Small intestine (tissue), 7 donors: ENCODE results near the gene DNAJB2. TPM values are rescaled to one million over a fixed set of nuclear protein-coding genes. Genes with fewer than 3 reads are reported as not detected.

Source experiments
- DNase-seq, 2 donors: peaks; one replicate each; pipeline versions ENCODE4 v3.0.0 to v3.0.0-alpha.2; 2013
- FAIRE-seq: peaks from 2 replicates; lab custom pipeline; 2012; peaks lifted over from hg19 to GRCh38; lab: Jason Lieb, UNC
- H3K27ac ChIP-seq, 3 donors: one replicate each; pipeline ENCODE4 v1.5.1; 2013; ENCODE audit warnings: low read length in 2 of 3, mild to moderate bottlenecking in 2 of 3, control low read depth in 1 of 3, inconsistent platforms in 1 of 3, low read depth in 1 of 3, moderate library complexity in 1 of 3
- H3K27me3 ChIP-seq, 3 donors: one replicate each; pipeline ENCODE4 v1.6.1; 2013; ENCODE audit warnings: low read length in 3 of 3, inconsistent platforms in 1 of 3; ENCODE audit not compliant: control insufficient read depth in 3 of 3, insufficient read depth in 3 of 3
- H3K36me3 ChIP-seq, 3 donors: one replicate each; pipeline ENCODE4 v1.6.1; 2013; ENCODE audit warnings: low read length in 3 of 3, inconsistent platforms in 1 of 3, low read depth in 1 of 3, mild to moderate bottlenecking in 1 of 3, moderate library complexity in 1 of 3; ENCODE audit not compliant: control insufficient read depth in 3 of 3, insufficient read depth in 2 of 3
- H3K4me1 ChIP-seq, 3 donors: one replicate each; pipeline ENCODE4 v1.6.1; 2013; ENCODE audit warnings: low read length in 2 of 3, inconsistent platforms in 1 of 3, low read depth in 1 of 3, mild to moderate bottlenecking in 1 of 3, moderate library complexity in 1 of 3; ENCODE audit not compliant: control insufficient read depth in 3 of 3, insufficient read depth in 2 of 3
- H3K4me3 ChIP-seq, 3 donors: one replicate each; pipeline ENCODE4 v1.5.1; 2013; ENCODE audit warnings: low read length in 3 of 3, control low read depth in 1 of 3, inconsistent platforms in 1 of 3, low read depth in 1 of 3, mild to moderate bottlenecking in 1 of 3, moderate library complexity in 1 of 3
- H3K9me3 ChIP-seq, 2 donors: one replicate each; pipeline ENCODE4 v1.6.1; 2013; ENCODE audit warnings: low read depth in 1 of 2, low read length in 1 of 2; ENCODE audit not compliant: control insufficient read depth in 2 of 2, insufficient read depth in 1 of 2
- WGBS, 3 donors: extraction: QIAGEN DNeasy Blood & Tissue Kit; methylation state at CpG; one replicate each; pipeline ENCODE4 v1.1.7; 2013; 5-methylcytosine and 5-hydroxymethylcytosine counted together
- polyA plus RNA-seq, 4 donors: library from polyadenylated mRNA; stranded (reverse) in 3 of 4; unstranded in 1 of 4; fragments of 200-250 nt in 3 of 4; fragments of 120-200 nt in 1 of 4; gene quantifications; one replicate each; pipeline versions ENCODE4 v1.2.1 to v1.2.3, GENCODE V29; 2013
- donor health status: healthy with polysubstance abuse.
- donor health status: control.
- donor health status: control.
- donor health status: Bipolar disorder and iron deficiency.
- donor health status: healthy.

The DNAJB2 gene
- polyA plus RNA-seq, 4 donors, result 43.3 to 65.8 (median 57.7) TPM

DNA sequence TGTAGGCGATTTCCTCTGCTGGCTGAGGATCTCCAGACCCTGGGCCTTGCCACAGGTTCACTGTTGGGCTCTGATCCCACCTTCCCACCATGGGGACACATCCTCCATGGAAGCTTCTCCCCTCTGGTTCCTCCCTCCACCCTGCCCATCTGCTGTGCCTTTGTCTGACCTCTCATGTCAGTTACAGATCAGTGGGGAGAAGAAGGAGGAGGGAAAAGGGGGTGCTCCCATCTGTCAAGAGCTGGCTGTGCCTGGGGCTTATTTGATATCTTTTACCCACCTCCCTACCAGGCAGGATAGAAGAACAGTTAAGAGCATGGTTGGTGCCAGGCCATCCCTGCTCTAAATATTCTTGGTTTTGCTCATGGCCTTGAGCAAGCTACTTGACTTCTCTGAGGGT lies 12.3 kb upstream of the DNAJB2 start:
- Histone ChIP-seq H3K36me3 (no peaks in the 10 kb centered on the region), H3K27ac (no peak overlapping the region), H3K27me3 (no peaks in the 10 kb centered on the region), H3K4me1 (peaks cover 0 to 14% (median 0%) of the 10 kb centered on the region in 3 donors), H3K4me3 (no peak overlapping the region), H3K9me3 (no peaks in the 10 kb centered on the region)
- WGBS, 3 donors, result 89 to 100% (median 93%) methylated on average over 1 of the region's 1 CpG
- FAIRE-seq (no peak), DNase-seq (no peak)

DNA sequence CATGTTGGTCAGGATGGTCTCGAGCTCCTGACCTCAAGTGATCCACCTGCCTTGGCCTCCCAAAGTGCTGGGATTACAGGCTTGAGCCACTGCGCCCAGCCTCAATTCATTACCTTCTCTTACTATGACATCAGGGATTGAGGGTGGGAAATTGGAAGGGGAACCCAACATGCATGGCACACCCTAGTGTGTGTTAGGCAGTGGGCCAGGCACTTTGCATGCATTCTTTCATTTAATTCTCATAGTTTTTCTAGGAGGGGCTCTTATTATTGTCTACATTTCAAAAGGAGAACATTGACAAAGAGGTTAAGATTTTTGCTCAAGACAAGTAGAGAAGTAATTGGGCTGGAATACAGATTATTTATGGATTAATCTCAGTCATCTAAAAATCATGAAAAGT lies 10.9 kb upstream of the DNAJB2 start:
- WGBS, 3 donors, result 90 to 96% (median 93%) methylated on average over 2 of the region's 2 CpGs
- DNase-seq, result no peak

DNA sequence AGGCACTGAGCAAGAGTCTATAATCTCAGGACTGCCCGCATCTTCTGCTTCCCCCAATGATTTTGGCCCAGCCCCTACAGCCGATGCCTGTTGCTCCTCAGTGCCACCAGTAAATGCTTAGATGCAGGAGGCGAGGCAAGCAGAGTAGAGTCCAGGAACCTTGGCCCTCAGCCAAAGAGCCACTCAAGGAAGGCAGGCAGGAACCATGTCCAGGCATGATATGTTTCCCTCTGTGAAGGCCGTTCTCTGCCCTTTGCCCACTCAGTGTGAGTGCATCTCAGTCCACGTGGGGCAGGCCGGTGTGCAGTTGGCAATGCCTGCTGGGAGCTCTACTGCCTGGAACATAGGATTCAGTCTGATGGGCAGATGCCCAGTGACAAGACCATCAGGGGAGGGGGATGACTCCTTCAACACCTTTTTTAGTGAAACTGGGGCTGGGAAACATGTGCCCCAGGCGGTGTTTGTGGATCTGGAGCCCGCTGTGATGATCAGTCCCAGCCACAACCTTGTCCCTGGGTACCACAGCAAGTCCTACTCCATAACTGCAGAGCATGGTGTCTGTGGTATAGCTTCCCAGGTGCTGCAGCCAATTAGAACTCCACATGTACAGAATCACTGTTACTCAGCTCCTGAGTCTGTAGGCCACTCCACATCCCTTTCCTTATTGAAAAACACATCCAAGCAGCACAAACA lies 9.7 kb upstream of the DNAJB2 start:
- peak; percentile 88 to 98 for DNase-seq
- H3K4me3 ChIP-seq, result no peak overlapping the region
- 25 to 53% (median 29%) methylated on average over 8 of the region's 8 CpGs for WGBS, 3 donors
- H3K4me1 ChIP-seq, result peaks cover 0 to 14% (median 0%) of the 10 kb centered on the region in 3 donors
- H3K9me3 ChIP-seq, result no peaks in the 10 kb centered on the region
- FAIRE-seq, result no peak
- H3K27ac ChIP-seq, result peak overlapping the region in 2 of 3 donors; percentile 19 to 25
- no peaks in the 10 kb centered on the region for H3K36me3 ChIP-seq
- H3K27me3 ChIP-seq, result no peaks in the 10 kb centered on the region

More for the DNA sequence above, 10.9 kb upstream of the DNAJB2 start:
- Histone ChIP-seq H3K36me3 (no peaks in the 10 kb centered on the region), H3K4me3 (no peak overlapping the region), H3K9me3 (no peaks in the 10 kb centered on the region), H3K27me3 (no peaks in the 10 kb centered on the region), H3K4me1 (peaks cover 0 to 14% (median 0%) of the 10 kb centered on the region in 3 donors), H3K27ac (no peak overlapping the region)
- FAIRE-seq, result no peak

DNA sequence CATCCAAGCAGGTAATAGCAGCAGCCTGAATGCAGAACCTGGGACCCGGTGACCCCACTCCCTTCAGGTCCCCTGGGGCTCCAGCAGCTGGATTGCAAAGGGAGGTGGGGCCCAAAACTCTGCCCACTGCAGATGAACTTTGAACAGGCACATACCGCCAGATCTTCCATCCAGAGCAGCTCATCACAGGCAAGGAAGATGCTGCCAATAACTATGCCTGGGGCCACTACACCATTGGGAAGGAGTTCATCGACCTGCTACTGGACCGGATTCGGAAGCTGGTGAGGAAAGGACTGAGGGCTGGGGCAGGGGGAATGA lies 9.2 kb upstream of the DNAJB2 start:
- 38 to 76% (median 55%) methylated on average over 5 of the region's 5 CpGs for WGBS, 3 donors
- H3K27ac ChIP-seq, result peak overlapping the region in 1 of 3 donors; percentile 25
- no peaks in the 10 kb centered on the region for H3K27me3 ChIP-seq
- H3K4me1 ChIP-seq, result peaks cover 0 to 14% (median 0%) of the 10 kb centered on the region in 3 donors
- FAIRE-seq, result no peak
- no peak for DNase-seq
- no peak overlapping the region for H3K4me3 ChIP-seq
- H3K36me3 ChIP-seq, result no peaks in the 10 kb centered on the region
- H3K9me3 ChIP-seq, result no peaks in the 10 kb centered on the region

DNA sequence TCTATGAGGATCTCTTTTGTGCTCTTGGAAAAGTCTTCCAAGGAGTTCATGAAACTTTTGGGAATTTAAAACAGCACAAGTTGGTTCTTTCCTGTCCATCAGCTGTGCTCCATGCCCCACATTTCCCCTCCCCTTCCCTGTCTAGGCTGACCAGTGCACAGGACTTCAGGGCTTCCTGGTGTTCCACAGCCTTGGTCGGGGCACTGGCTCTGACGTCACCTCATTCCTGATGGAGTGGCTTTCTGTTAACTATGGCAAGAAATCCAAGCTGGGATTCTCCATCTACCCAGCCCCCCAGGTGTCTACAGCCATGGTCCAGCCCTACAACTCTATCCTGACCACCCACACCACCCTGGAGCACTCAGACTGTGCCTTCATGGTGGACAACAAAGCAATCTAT lies 8.1 kb upstream of the DNAJB2 start:
- no peaks in the 10 kb centered on the region for H3K36me3 ChIP-seq
- H3K4me1 ChIP-seq, result peaks cover 0 to 14% (median 0%) of the 10 kb centered on the region in 3 donors
- DNase-seq (no peak), FAIRE-seq (no peak)
- H3K27ac ChIP-seq, result no peak overlapping the region
- no peaks in the 10 kb centered on the region for H3K9me3 ChIP-seq
- H3K4me3 ChIP-seq, result no peak overlapping the region
- H3K27me3 ChIP-seq, result no peaks in the 10 kb centered on the region
- WGBS, 3 donors, result 84 to 100% (median 94%) methylated on average over 2 of the region's 2 CpGs

GRCh38 chr2:219272356-219272755 lies 6.8 kb upstream of the DNAJB2 start:
- H3K4me1 ChIP-seq, result peaks cover 0 to 14% (median 0%) of the 10 kb centered on the region in 3 donors
- H3K9me3 ChIP-seq, result no peaks in the 10 kb centered on the region
- H3K36me3 ChIP-seq, result no peaks in the 10 kb centered on the region
- WGBS, 3 donors, result 84% methylated on average over 4 of the region's 4 CpGs
- no peak overlapping the region for H3K27ac ChIP-seq
- no peak overlapping the region for H3K4me3 ChIP-seq
- no peak for FAIRE-seq
- H3K27me3 ChIP-seq, result no peaks in the 10 kb centered on the region
- DNase-seq, result no peak

- H3K27me3 ChIP-seq, result no peaks in the 10 kb centered on the region
- H3K36me3 ChIP-seq, result no peaks in the 10 kb centered on the region
- no peak overlapping the region for H3K4me3 ChIP-seq
- no peak overlapping the region for H3K27ac ChIP-seq
- no peaks in the 10 kb centered on the region for H3K9me3 ChIP-seq
- FAIRE-seq (no peak), DNase-seq (peak in 1 of 2 donors; percentile 30)
- peaks cover 0 to 20% (median 2%) of the 10 kb centered on the region in 3 donors for H3K4me1 ChIP-seq
- 59 to 77% (median 68%) methylated on average over 2 of the region's 2 CpGs for WGBS, 3 donors
These were observed 6.2 kb upstream of the DNAJB2 start for GRCh38 chr2:219272995-219273394.

- no peaks in the 10 kb centered on the region for H3K27me3 ChIP-seq
- 67 to 88% (median 81%) methylated on average over 3 of the region's 3 CpGs for WGBS, 3 donors
- peaks cover 0 to 27% (median 6%) of the 10 kb centered on the region in 3 donors for H3K4me1 ChIP-seq
- H3K36me3 ChIP-seq, result no peaks in the 10 kb centered on the region
- H3K4me3 ChIP-seq, result no peak overlapping the region
- H3K9me3 ChIP-seq, result no peaks in the 10 kb centered on the region
- no peak overlapping the region for H3K27ac ChIP-seq
- DNase-seq (no peak), FAIRE-seq (no peak)
These were observed 5.2 kb upstream of the DNAJB2 start for GRCh38 chr2:219273937-219274336.
